Fibroblast of pulmonary artery (primary cell): ENCODE measurements around the gene TAPT1.
A peak's percentile ranks its signal among the peaks of the same experiment; 100 is the strongest.

Source experiments
- DNase-seq: peaks from one replicate; pipeline ENCODE4 v3.0.0-alpha.2; 2010; ENCODE audit warnings: low read depth
- H3K4me3 ChIP-seq: replicated peaks from 2 replicates; pipeline ENCODE4 v1.5.1; 2011; ENCODE audit warnings: low read depth, mild to moderate bottlenecking, control low read depth, low read length, moderate library complexity
- TF ChIP-seq, protein P1 (sequence below): IDR thresholded peaks from 2 replicates; pipeline ENCODE4 v1.5.1; 2011; ENCODE audit warnings: mild to moderate bottlenecking, control low read depth, low read length, inconsistent platforms; ENCODE audit errors: missing control alignments

Gene TAPT1

DNA sequence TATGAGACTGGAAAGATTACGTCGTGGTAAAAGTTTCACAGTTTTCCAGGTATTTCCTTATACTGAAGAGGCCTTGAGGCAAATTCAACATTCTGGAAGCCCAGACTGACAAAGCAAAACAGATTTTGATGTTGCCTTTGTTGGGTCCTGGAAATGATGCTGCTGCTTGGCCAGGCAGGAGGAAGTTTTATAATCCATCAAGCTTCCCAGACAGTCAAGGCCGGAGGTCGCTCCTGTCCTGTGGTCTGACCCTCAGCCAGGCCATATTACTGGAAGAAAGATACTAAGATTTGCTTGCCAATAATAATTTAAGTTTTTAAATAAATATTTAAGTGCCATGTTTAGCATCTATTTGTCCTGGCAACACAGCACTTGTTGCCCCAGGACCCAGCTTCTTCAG is 63.4 kb downstream of the TAPT1 start:
- no peak overlapping the region for H3K4me3 ChIP-seq
- no peak for DNase-seq
- TF ChIP-seq, protein P1, sequence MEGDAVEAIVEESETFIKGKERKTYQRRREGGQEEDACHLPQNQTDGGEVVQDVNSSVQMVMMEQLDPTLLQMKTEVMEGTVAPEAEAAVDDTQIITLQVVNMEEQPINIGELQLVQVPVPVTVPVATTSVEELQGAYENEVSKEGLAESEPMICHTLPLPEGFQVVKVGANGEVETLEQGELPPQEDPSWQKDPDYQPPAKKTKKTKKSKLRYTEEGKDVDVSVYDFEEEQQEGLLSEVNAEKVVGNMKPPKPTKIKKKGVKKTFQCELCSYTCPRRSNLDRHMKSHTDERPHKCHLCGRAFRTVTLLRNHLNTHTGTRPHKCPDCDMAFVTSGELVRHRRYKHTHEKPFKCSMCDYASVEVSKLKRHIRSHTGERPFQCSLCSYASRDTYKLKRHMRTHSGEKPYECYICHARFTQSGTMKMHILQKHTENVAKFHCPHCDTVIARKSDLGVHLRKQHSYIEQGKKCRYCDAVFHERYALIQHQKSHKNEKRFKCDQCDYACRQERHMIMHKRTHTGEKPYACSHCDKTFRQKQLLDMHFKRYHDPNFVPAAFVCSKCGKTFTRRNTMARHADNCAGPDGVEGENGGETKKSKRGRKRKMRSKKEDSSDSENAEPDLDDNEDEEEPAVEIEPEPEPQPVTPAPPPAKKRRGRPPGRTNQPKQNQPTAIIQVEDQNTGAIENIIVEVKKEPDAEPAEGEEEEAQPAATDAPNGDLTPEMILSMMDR: no peak

DNA sequence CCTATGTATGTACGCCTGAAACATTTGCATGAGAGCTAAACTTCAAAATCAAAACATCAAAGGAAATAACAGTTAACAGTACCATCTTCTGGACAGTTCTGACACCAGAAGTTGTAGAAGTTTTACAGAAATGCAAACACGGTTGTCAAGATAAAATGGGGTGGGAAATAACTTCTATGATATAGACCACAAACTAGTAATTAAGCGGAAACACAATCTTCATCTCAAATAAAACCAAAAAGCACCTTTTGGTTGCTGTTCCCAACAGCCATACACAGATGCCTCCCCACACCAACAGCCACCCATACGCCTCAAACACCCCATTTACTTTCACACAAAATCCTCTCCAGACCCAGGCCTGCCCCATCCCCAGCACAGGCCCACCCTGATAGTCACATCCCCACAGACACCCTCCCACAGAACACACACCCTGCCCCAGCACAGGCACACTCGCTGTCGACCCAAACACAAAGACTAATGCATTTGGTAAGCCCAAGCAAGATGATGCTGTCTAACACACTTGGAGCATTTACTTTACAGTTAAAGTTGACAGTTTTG is 64.3 kb downstream of the TAPT1 start:
- H3K4me3 ChIP-seq: no peak overlapping the region
- DNase-seq: no peak
- TF ChIP-seq, protein P1: no peak

DNA sequence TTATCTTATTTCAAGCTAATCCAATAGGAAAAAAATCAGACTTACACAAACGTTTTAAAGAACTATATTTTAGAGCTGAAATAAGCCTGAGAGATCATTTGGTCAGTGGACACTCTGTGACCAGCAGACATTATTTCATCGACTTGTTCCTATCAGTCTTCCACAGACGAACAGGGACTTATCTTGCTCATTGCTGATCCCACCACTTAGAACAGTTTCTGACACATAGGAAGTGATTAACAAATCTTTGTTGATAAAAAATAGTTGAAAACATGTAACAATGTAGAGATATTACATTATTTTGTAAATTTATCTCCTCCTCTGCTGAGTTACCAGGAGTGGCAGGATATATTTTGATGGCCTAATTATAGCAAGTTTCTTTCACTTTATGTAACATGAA is 65.8 kb downstream of the TAPT1 start:
- DNase-seq: peak; percentile 14
- no peak overlapping the region for H3K4me3 ChIP-seq
- TF ChIP-seq, protein P1: no peak

DNA sequence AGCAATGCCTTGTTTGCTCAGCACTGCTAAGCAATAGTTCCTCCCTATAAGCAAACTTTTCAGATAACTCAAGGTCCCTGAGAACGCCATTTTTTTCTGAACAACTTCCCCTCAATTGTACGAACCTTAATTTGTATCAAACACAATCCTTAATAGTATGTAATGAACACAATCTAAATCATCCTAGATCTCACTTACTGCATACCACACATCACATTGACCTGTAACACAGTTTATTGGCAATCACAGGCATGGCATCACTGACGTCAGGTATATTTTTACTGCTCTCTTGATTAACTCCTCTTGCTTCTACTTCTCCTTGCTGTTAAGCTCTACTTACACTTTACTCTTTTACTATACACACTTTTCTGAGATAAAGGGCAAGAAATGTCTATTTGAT is 67.0 kb downstream of the TAPT1 start:
- H3K4me3 ChIP-seq: no peak overlapping the region
- no peak for DNase-seq
- TF ChIP-seq, protein P1: no peak

DNA sequence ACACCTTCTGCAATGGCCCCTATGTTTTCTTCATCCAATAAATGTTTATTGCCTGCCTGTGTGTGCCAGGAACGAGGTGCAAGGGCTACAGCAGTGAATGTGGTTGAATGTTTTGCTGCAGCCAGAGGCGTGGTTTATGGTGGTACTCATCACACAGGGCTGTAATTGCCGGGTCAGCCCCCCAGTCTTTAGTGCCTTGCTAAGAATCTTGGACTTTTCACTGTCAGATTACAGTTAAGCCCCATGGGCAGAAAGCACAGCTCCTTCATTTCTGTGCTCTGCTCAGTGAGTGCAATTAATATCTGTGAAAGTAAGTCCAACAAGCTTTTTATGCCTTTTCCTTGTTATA is 67.8 kb downstream of the TAPT1 start:
- DNase-seq: no peak
- no peak overlapping the region for H3K4me3 ChIP-seq
- TF ChIP-seq, protein P1: no peak

DNA sequence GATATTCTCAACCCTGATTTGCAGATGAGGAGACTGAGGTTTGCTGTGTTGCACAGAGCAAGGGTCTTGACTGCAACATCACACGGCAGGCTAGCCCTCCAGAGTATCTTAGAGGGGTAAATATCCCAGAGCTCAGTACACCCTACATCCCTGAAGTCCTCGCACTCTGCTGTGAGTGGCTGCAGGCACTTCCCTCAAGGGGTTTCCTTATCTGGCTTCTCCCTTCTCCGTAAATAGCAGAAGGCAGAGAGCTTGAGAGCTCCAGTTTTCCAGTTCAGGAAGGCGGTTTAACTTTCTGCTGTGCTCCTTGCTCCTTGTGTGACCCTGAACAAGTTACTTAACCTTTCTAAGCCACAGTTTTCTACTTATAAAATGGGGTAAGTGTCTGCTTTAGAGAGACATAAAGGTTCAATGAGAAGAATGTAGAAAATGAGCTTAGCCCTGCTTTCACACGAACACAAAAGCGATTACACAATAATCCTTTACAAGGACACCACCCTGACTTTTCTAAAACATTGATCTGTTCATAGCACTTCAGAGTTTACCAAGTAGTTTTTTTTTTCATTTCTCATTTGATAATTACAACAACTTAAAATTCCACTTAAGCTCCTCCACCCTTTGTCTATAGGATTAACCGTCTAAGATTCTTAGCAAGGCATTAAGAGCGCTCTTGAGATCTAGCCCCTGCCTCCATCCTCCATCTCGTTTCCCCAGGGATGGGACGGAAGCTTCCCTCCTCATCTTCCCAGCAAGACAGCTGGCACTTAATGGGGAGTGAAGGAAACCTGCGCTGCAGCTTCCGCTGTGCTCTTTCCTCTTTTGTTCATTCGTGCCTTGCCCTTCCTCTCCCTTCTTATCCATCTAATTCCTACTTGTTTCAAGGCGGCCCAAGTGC is 68.4 kb downstream of the TAPT1 start:
- DNase-seq: peak; percentile 7
- H3K4me3 ChIP-seq: no peak overlapping the region

More for the DNA sequence above, 68.4 kb downstream of the TAPT1 start:
- TF ChIP-seq, protein P1: no peak
